A673 (cell line): Measurements from ENCODE around the gene CYLD. TPM values are rescaled to one million over a fixed set of nuclear protein-coding genes. Genes with fewer than 3 reads are reported as not detected.

Experiments
- BruUV-seq: library from RNA; stranded (reverse); fragments of 400-500 nt; replicated peaks from 2 replicates; lab custom pipeline; 2021; lab: Mats Ljungman, UMichigan
- CTCF ChIA-PET: fragments of 300-600 bp; sonication (Branson Sonifier 250); formaldehyde crosslinking; loops from one replicate; lab custom pipeline; 2022; ENCODE audit warnings: antibody characterized with exemption; lab: Charles Lee
- POLR2A ChIA-PET: fragments of 300-600 bp; sonication (Branson Sonifier 250); formaldehyde crosslinking; loops from one replicate; lab custom pipeline; 2022; ENCODE audit warnings: antibody characterized with exemption; ENCODE audit not compliant: low non-redundant PET; lab: Charles Lee
- DNase-seq: peaks from one replicate; pipeline ENCODE4 v3.0.0-alpha.2; 2015; ENCODE audit warnings: low spot score
- H3K27ac ChIP-seq: fragments of 200-600 bp; sonication (generic); 2 replicates; pipeline ENCODE4 v1.5.1; 2016; ENCODE audit warnings: mixed run types, low read depth, mild to moderate bottlenecking, mixed read lengths, antibody characterized with exemption, low read length; ENCODE audit not compliant: poor library complexity, severe bottlenecking
- H3K27me3 ChIP-seq: fragments of 200-600 bp; sonication (generic); replicated peaks from 2 replicates; pipeline ENCODE4 v1.6.1; 2017; ENCODE audit warnings: mixed run types, low read depth, mild to moderate bottlenecking, mixed read lengths, antibody characterized with exemption, low read length; ENCODE audit not compliant: insufficient read depth, poor library complexity
- H3K36me3 ChIP-seq: fragments of 200-600 bp; sonication (generic); 2 replicates; pipeline ENCODE4 v1.6.1; 2016; ENCODE audit warnings: mixed run types, mild to moderate bottlenecking, mixed read lengths, antibody characterized with exemption, low read length; ENCODE audit not compliant: insufficient read depth, poor library complexity, severe bottlenecking
- H3K4me1 ChIP-seq: fragments of 200-600 bp; sonication (generic); 2 replicates; pipeline ENCODE4 v1.6.1; 2017; ENCODE audit warnings: mixed run types, mild to moderate bottlenecking, mixed read lengths, antibody characterized with exemption, low read length; ENCODE audit not compliant: insufficient read depth, poor library complexity, severe bottlenecking
- H3K4me3 ChIP-seq: fragments of 200-600 bp; sonication (generic); 2 replicates; pipeline ENCODE4 v1.5.1; 2016; ENCODE audit warnings: low read depth, mixed run types, mild to moderate bottlenecking, mixed read lengths, low read length; ENCODE audit not compliant: poor library complexity, severe bottlenecking
- H3K9me3 ChIP-seq: fragments of 200-600 bp; sonication (generic); 2 replicates; pipeline ENCODE4 v1.6.1; 2016; ENCODE audit warnings: mixed run types, low read depth, mild to moderate bottlenecking, mixed read lengths, antibody characterized with exemption, low read length; ENCODE audit not compliant: poor library complexity, severe bottlenecking
- EZH2 ChIP-seq: fragments of 200-600 bp; sonication (generic); IDR thresholded peaks from 2 replicates; pipeline ENCODE4 v1.6.1; 2017; ENCODE audit warnings: borderline replicate concordance, low read depth, mild to moderate bottlenecking, mixed read lengths, antibody characterized with exemption, low read length; ENCODE audit not compliant: poor library complexity, severe bottlenecking
- intact Hi-C: fragments of 100-400 bp; cut with micrococcal nuclease; formaldehyde crosslinking; loops from one replicate; pipeline ENCODE4 v1.10.0; 2022; ENCODE audit not compliant: unreplicated experiment
- total RNA-seq: library from RNA; stranded (reverse); gene quantifications from 2 replicates; pipeline ENCODE4 v1.2.3, GENCODE V29; 2021
- TF ChIP-seq, protein P1 (sequence below): fragments of 300-800, 200-600 bp; sonication (generic); conservative IDR thresholded peaks from 2 replicates; pipeline ENCODE4 v1.5.1; 2017; ENCODE audit warnings: low read depth, mild to moderate bottlenecking, antibody characterized with exemption, low read length, moderate library complexity, mixed read lengths

The CYLD gene
- total RNA-seq, 1 experiment from 2014 or later, result 6.3 TPM

DNA sequence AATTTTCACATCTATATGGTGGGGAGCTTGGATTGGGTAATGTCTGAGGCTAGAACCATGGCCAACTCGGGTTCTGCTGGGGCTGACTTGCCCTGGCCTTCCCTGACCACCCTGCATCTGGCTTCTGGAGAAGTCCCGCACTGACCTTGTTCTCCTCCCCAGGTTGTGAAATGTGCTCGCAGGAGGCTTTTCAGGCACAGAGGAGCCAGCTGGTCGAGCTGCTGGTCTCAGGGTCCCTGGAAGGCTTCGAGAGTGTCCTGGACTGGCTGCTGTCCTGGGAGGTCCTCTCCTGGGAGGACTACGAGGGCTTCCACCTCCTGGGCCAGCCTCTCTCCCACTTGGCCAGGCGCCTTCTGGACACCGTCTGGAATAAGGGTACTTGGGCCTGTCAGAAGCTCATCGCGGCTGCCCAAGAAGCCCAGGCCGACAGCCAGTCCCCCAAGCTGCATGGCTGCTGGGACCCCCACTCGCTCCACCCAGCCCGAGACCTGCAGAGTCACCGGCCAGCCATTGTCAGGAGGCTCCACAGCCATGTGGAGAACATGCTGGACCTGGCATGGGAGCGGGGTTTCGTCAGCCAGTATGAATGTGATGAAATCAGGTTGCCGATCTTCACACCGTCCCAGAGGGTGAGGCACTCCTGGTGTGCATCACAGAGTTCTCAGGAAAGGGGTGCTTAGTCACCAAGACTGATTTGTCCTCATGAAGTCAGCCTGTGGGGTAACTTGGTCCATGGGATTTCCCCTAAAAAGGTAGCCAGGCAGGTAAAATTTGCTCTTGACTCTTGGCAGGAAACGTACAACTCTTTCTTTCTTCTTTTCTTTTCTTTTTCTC, 42.3 kb upstream of the CYLD start:
- CTCF ChIA-PET, result no interaction called here
- no peak overlapping the region for H3K27ac ChIP-seq
- intact Hi-C loops, result no loop called here
- H3K4me3 ChIP-seq, result no peak overlapping the region
- no peaks in the 10 kb centered on the region for H3K36me3 ChIP-seq
- TF ChIP-seq EZH2, result no peak
- TF ChIP-seq, protein P1, sequence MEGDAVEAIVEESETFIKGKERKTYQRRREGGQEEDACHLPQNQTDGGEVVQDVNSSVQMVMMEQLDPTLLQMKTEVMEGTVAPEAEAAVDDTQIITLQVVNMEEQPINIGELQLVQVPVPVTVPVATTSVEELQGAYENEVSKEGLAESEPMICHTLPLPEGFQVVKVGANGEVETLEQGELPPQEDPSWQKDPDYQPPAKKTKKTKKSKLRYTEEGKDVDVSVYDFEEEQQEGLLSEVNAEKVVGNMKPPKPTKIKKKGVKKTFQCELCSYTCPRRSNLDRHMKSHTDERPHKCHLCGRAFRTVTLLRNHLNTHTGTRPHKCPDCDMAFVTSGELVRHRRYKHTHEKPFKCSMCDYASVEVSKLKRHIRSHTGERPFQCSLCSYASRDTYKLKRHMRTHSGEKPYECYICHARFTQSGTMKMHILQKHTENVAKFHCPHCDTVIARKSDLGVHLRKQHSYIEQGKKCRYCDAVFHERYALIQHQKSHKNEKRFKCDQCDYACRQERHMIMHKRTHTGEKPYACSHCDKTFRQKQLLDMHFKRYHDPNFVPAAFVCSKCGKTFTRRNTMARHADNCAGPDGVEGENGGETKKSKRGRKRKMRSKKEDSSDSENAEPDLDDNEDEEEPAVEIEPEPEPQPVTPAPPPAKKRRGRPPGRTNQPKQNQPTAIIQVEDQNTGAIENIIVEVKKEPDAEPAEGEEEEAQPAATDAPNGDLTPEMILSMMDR, result no peak
- no TSS peak for BruUV-seq
- peaks cover 5% of the 10 kb centered on the region for H3K9me3 ChIP-seq
- POLR2A ChIA-PET, result interaction anchor here (0.8 kb wide), 1 partner anchor 10 kb away, joined by 3 read pairs; no protein-coding TSS in a partner anchor
- no peaks in the 10 kb centered on the region for H3K27me3 ChIP-seq
- no peak for DNase-seq
- H3K4me1 ChIP-seq, result no peaks in the 10 kb centered on the region

DNA sequence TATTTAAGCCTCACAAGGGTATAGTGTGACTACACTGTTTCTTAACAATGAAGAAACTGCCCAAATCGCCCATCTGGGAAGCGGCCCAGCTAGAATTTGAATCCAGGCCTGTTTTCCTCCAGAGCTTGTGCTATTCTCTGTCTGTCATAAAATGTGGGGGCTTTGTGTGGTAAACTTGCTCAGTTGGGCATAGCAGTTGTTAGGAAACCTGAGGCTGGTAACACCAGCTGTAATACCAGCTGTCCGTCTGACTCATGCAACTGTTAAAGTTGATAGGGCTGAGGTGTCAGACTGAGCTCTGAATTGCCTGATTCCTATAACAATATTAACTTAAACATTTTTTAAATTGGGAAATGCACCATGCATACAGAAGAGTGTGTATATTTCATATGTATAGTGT, 39.2 kb upstream of the CYLD start:
- ChIA-PET CTCF (no interaction called here), POLR2A (no interaction called here)
- peaks cover 5% of the 10 kb centered on the region for H3K9me3 ChIP-seq
- TF ChIP-seq, protein P1, result no peak
- no peak for TF ChIP-seq EZH2
- H3K27me3 ChIP-seq, result no peaks in the 10 kb centered on the region
- no peaks in the 10 kb centered on the region for H3K36me3 ChIP-seq
- no peak for DNase-seq
- H3K4me1 ChIP-seq, result no peaks in the 10 kb centered on the region
- no peak overlapping the region for H3K27ac ChIP-seq
- intact Hi-C loops, result no loop called here
- H3K4me3 ChIP-seq, result no peak overlapping the region
- no TSS peak for BruUV-seq

DNA sequence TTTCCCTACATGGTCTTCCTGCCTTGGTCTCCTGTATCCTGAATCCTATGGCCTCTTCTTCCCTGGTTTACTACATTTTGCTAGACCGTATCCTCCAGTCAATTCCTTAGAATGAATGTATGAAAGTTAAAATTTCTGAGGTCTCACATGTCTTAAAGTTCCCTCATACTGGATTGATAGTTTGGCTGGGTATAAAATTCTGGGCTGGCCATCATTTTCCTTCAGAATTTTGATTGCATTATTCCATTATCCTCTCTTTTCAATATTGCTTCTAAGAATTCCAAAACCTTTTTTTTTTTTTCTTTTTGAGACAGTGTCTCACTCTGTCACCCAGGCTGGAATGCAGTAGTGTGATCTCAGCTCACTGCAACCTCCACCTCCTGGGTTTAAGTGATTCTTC, 37.6 kb upstream of the CYLD start:
- Histone ChIP-seq H3K36me3 (no peaks in the 10 kb centered on the region), H3K4me3 (no peak overlapping the region), H3K27ac (no peak overlapping the region), H3K9me3 (peaks cover 5% of the 10 kb centered on the region), H3K27me3 (no peaks in the 10 kb centered on the region), H3K4me1 (no peaks in the 10 kb centered on the region)
- intact Hi-C loops, result no loop called here
- no peak for DNase-seq
- ChIA-PET CTCF (no interaction called here), POLR2A (no interaction called here)
- TF ChIP-seq EZH2, result no peak
- TF ChIP-seq, protein P1, result no peak
- no TSS peak for BruUV-seq
